ENCODE data around the gene FBXL17. TPM values are rescaled to one million over a fixed set of nuclear protein-coding genes. Genes with fewer than 3 reads are reported as not detected.

FBXL17 gene
- total RNA-seq, 4 donors from 2014 or later = 10.9 to 19.8 (median 15.0) TPM

DNA sequence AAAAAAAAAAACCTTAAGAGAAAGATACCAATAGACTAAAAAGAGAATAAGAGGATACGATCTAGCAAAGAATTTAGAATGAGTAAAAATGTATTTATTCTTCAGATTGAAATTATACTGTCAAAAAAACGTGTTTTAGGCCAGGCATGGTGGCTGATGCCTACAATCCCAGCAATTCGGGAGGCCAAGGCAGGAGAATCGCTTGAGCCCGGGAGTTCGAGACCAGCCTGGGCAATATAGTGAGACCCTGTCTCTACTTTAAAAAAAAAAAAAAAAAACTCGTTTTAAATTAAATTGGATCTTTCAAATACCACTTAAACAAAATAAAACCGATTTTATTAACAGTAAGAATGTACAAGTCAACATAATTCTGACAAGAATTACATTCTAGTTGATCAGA is 41.8 kb downstream of the FBXL17 start:
- TF ChIP-seq, protein P1, sequence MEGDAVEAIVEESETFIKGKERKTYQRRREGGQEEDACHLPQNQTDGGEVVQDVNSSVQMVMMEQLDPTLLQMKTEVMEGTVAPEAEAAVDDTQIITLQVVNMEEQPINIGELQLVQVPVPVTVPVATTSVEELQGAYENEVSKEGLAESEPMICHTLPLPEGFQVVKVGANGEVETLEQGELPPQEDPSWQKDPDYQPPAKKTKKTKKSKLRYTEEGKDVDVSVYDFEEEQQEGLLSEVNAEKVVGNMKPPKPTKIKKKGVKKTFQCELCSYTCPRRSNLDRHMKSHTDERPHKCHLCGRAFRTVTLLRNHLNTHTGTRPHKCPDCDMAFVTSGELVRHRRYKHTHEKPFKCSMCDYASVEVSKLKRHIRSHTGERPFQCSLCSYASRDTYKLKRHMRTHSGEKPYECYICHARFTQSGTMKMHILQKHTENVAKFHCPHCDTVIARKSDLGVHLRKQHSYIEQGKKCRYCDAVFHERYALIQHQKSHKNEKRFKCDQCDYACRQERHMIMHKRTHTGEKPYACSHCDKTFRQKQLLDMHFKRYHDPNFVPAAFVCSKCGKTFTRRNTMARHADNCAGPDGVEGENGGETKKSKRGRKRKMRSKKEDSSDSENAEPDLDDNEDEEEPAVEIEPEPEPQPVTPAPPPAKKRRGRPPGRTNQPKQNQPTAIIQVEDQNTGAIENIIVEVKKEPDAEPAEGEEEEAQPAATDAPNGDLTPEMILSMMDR (IDR thresholded peaks at IDR 0.05) = no peak
- DNase-seq (ENCODE audit: low spot score) (no peak), ATAC-seq (ENCODE audit: low FRiP score) (no peak)

DNA sequence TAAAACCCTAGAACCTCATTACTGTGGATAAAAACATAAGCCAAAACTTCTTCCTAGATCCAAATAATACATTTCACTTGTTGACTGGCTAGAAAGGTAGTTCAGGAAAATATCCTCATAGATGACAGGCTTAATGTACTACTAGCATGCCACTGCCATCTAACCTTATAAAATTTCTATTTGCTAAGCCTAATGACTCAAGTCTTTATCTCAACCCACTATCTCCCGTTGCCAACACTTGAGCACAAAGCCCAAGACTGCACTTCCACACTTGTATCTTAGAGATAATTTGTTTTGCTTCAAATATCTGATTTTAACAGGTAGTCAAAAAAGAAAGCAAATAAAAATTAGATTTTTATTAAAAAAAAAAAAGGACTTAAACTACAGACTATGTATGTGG is 42.7 kb downstream of the FBXL17 start:
- TF ChIP-seq, protein P1 (IDR thresholded peaks at IDR 0.05) = no peak
- no peak for ATAC-seq (ENCODE audit: low FRiP score)
- DNase-seq (ENCODE audit: low spot score) = no peak

DNA sequence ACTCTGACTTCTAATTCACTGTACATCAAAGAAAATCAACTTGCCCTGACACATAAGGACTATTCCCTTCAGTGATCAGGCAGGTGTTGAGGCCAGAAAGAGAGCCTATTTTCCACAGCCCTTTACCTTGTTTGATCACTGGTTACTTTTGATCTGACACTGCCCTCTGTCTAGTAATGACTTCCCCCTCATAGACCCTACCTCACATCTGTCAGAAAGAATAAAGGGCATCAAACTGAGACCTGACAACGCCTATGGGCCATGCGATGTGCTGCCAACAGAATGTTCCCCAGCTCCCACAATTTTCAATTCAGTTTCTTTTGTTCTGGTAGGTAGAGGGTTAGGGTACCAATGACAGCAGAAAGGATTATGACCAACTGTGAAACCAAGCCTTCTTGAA is 47.7 kb downstream of the FBXL17 start:
- no peak for ATAC-seq (ENCODE audit: low FRiP score)
- TF ChIP-seq, protein P1 (IDR thresholded peaks at IDR 0.05) = no peak
- no peak for DNase-seq (ENCODE audit: low spot score)

DNA sequence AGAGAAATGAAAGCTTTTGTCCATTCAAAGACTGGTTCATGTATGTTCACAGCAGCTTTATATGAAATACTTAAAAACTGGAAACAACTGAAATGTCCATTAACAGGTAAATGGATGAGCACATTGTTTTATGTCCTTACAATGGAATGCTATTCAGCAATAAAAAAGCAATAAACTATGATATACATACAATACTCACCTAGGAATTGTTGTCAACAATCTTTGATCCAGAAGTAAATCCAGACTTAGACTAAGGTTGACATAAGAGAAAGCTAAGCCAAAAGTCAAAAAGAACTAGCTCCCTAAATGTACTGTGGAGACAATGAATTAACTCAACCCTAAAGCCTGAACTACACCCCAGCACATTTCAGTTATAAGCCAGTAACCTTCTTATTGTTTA is 54.9 kb downstream of the FBXL17 start:
- DNase-seq (ENCODE audit: low spot score) (no peak), ATAC-seq (ENCODE audit: low FRiP score) (no peak)
- TF ChIP-seq, protein P1 (IDR thresholded peaks at IDR 0.05) = no peak

DNA sequence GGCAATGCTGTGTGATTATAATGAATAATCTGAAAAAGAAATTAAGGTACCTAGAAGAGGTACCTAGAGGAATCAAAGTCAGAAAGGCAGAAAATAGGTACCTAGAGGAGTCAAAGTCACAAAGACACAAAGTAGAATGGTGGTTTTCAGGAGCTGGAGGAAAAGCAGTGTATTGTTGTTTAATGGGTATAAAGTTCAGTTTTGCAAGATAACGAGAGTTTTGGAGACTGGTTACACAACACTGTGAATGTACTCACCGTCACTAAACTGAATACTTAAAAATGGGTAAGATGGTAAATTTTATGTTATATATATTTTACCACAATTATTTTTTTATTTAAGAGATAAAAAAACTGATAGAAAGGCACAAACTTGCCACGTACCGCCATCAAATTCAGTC is 57.0 kb downstream of the FBXL17 start:
- TF ChIP-seq, protein P1 (IDR thresholded peaks at IDR 0.05) = no peak
- DNase-seq (ENCODE audit: low spot score) (no peak), ATAC-seq (ENCODE audit: low FRiP score) (no peak)

DNA sequence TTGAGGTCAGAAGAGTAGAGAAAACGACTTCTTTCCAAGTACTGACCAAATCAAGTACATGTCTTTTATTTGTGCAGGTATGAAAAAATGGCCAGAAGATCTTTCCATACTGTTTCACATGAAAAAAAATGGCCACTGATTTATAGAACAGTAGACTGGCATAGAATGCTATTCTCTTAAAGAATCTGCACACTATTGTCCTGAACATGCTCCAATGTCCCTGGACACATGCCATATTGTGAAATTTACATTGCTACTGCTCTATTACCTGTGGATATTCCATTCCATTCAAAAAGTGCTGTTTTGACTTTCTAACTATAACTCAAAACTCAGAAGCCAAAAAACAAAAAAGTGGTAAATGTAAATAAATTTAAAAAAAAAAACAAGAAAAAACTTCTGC is 60.6 kb downstream of the FBXL17 start:
- DNase-seq (ENCODE audit: low spot score) (no peak), ATAC-seq (ENCODE audit: low FRiP score) (no peak)
- TF ChIP-seq, protein P1 (IDR thresholded peaks at IDR 0.05) = no peak

DNA sequence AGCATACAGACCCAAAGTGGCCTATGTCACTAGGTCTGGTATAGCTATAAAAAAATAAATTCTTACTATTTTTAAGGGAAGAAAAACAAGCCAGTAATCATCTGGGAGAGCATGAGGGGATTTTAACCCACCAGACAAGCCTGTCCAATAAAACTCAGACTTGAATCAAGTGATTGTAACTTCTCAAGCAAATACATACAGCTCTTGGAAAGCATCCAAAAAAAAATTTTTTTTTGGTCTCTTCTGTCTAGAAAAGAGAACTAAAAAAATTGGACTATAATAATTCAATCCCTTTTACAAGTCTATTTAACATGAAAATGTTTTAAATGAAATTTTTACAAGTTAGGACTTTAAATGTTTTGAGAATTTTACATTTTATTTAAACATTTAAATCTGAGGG is 61.7 kb downstream of the FBXL17 start:
- no peak for DNase-seq (ENCODE audit: low spot score)
- TF ChIP-seq, protein P1 (IDR thresholded peaks at IDR 0.05) = no peak
- ATAC-seq (ENCODE audit: low FRiP score) = no peak
